PC-3 (cell line): ENCODE data around the gene PTPRH. TPM values are rescaled to one million over a fixed set of nuclear protein-coding genes. Genes with fewer than 3 reads are reported as not detected.

Experiments used
- ATAC-seq: fragments of 200-7000 bp; cut with Tn5 transposase; 2 replicates; pipeline ENCODE4 v1.9.1; 2020; ENCODE audit warnings: mild to moderate bottlenecking, moderate library complexity
- BruUV-seq: library from RNA; stranded (reverse); fragments of 400-500 nt; replicated peaks from 2 replicates; lab custom pipeline; 2021; lab: Mats Ljungman, UMichigan
- CTCF ChIA-PET: fragments of 300-600 bp; sonication (Branson Sonifier 250); formaldehyde crosslinking; loops from one replicate; lab custom pipeline; 2022; ENCODE audit warnings: antibody characterized with exemption; lab: Charles Lee
- POLR2A ChIA-PET: fragments of 300-600 bp; sonication (Branson Sonifier 250); formaldehyde crosslinking; loops from one replicate; lab custom pipeline; 2022; ENCODE audit warnings: antibody characterized with exemption; ENCODE audit not compliant: unreplicated experiment; lab: Charles Lee
- DNase-seq: peaks from one replicate; pipeline ENCODE4 v3.0.0-alpha.2; 2015
- H2AFZ ChIP-seq: fragments of 300-600 bp; sonication (generic); 2 replicates; pipeline ENCODE4 v1.6.0; 2016; ENCODE audit warnings: antibody characterized with exemption, low read length
- H3F3A ChIP-seq: fragments of 300-600 bp; sonication (generic); one replicate; pipeline ENCODE4 v1.6.0; 2017; ENCODE audit warnings: antibody characterized with exemption, low read length, control low read depth, mild to moderate bottlenecking; ENCODE audit not compliant: unreplicated experiment
- H3K27ac ChIP-seq: fragments of 300-600 bp; sonication (generic); 2 replicates; pipeline ENCODE4 v1.5.1; 2016; ENCODE audit warnings: mild to moderate bottlenecking, low read length
- H3K27me3 ChIP-seq: fragments of 300-600 bp; sonication (generic); 2 replicates; pipeline ENCODE4 v1.6.1; 2016; ENCODE audit warnings: low read length, mixed read lengths
- H3K36me3 ChIP-seq: fragments of 300-600 bp; sonication (generic); 2 replicates; pipeline ENCODE4 v1.6.1; 2016; ENCODE audit warnings: low read depth, mixed run types, low read length, mixed read lengths
- H3K4me1 ChIP-seq: fragments of 300-600 bp; sonication (generic); 2 replicates; pipeline ENCODE4 v1.5.1; 2016; ENCODE audit warnings: low read length; ENCODE audit not compliant: insufficient read depth
- H3K4me2 ChIP-seq: fragments of 300-600 bp; sonication (generic); 2 replicates; pipeline ENCODE4 v1.6.0; 2016; ENCODE audit warnings: low read length
- H3K4me3 ChIP-seq: fragments of 300-600 bp; sonication (generic); 2 replicates; pipeline ENCODE4 v1.5.1; 2016; ENCODE audit warnings: mild to moderate bottlenecking, low read length, mixed read lengths
- H3K79me2 ChIP-seq: fragments of 300-600 bp; sonication (generic); 2 replicates; pipeline ENCODE4 v1.6.1; 2017; ENCODE audit warnings: low read length, mixed read lengths
- H3K9ac ChIP-seq: fragments of 300-600 bp; sonication (generic); 2 replicates; pipeline ENCODE4 v1.6.0; 2016; ENCODE audit warnings: mild to moderate bottlenecking, low read length
- H3K9me2 ChIP-seq: fragments of 300-600 bp; sonication (generic); replicated peaks from 2 replicates; pipeline ENCODE4 v1.6.1; 2016; ENCODE audit warnings: mixed run types, low read length, mixed read lengths
- H3K9me3 ChIP-seq: fragments of 300-600 bp; sonication (generic); 2 replicates; pipeline ENCODE4 v1.6.1; 2016; ENCODE audit warnings: low read length, mixed read lengths
- H4K20me1 ChIP-seq: fragments of 300-600 bp; sonication (generic); 2 replicates; pipeline ENCODE4 v1.6.1; 2016; ENCODE audit warnings: low read length, mixed read lengths
- EZH2 ChIP-seq: fragments of 300-600 bp; sonication (generic); IDR thresholded peaks from one replicate; pipeline ENCODE4 v1.6.1; 2017; ENCODE audit warnings: antibody characterized with exemption, mild to moderate bottlenecking, low read length; ENCODE audit not compliant: unreplicated experiment
- EZH2phosphoT487 ChIP-seq: fragments of 300-600 bp; sonication (generic); IDR thresholded peaks from 2 replicates; pipeline ENCODE4 v1.6.1; 2018; ENCODE audit warnings: mild to moderate bottlenecking, antibody characterized with exemption, low read length, borderline replicate concordance
- intact Hi-C: fragments of 100-400 bp; cut with micrococcal nuclease; formaldehyde crosslinking; loops from 2 replicates; pipeline ENCODE4 v1.9.0; 2023
- total RNA-seq: library from RNA; depleted of rRNA; stranded (reverse); fragments of >200 nt; gene quantifications from 2 replicates; pipeline ENCODE4 v1.2.3, GENCODE V29; 2014
- TF ChIP-seq, protein P1 (sequence below): fragments of 300-600 bp; sonication (generic); conservative IDR thresholded peaks from 2 replicates; pipeline ENCODE4 v1.5.1; 2017; ENCODE audit warnings: antibody characterized with exemption, low read depth, mild to moderate bottlenecking, low read length

Gene PTPRH
- total RNA-seq, 1 experiment from 2014 or later, result 10.9 TPM

DNA sequence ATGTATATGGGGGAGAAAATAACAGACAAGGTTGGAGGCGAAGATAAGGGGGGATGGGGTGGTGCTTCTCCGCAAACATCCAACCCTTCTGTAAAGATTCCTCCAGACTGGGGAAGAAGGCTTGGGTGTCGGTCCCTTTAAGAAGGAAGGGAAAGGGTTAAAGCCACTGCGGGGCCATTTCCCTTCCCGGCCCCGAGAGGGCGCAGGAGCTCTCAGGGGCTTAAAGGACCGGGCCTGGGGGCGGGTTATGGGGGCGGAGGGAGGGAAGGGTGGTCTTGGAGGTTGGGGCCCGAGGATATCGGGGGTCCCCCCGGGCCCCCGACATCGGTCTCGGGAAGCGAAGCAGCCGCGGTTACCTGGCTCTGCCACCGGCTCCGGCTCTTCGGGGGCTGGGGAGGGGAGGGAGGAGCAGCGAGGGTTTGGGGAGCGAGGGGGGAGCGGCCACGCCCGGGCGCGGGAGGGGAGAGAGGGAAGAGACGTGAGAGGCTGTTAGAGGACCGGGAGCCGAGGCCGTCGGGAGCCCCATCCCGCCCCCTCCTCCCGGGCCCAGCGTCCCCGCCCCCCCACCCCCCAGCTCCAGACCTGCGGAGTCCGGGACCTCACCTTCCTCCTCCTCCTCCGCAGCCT is 63.1 kb downstream of the PTPRH start:
- Histone ChIP-seq H3K9me3 (no peaks in the 10 kb centered on the region), H4K20me1 (no peaks in the 10 kb centered on the region), H3K9me2 (no peaks in the 10 kb centered on the region), H3K4me1 (peaks cover 6% of the 10 kb centered on the region; the same call in 1 of the 2 replicates), H3K27ac (peak overlapping the region; percentile 33; the same call in 1 of the 2 replicates), H3K4me2 (peak overlapping the region; percentile 94), H2AFZ (peak overlapping the region; percentile 96), H3K79me2 (0 out of 2 replicates have a peak, but pooled peaks cover 3% of the 10 kb centered on the region), H3K27me3 (no peaks in the 10 kb centered on the region), H3K4me3 (peak overlapping the region; percentile 76), H3K36me3 (no peaks in the 10 kb centered on the region), H3F3A (no peaks in the 10 kb centered on the region), H3K9ac (peak overlapping the region; percentile 51)
- POLR2A ChIA-PET, result interaction anchor here (0.7 kb wide), 1 partner anchor 13 kb away, joined by 5 read pairs; no protein-coding TSS in a partner anchor
- ATAC-seq, result peak; percentile 61
- peak; percentile 81 for DNase-seq
- TF ChIP-seq, protein P1, sequence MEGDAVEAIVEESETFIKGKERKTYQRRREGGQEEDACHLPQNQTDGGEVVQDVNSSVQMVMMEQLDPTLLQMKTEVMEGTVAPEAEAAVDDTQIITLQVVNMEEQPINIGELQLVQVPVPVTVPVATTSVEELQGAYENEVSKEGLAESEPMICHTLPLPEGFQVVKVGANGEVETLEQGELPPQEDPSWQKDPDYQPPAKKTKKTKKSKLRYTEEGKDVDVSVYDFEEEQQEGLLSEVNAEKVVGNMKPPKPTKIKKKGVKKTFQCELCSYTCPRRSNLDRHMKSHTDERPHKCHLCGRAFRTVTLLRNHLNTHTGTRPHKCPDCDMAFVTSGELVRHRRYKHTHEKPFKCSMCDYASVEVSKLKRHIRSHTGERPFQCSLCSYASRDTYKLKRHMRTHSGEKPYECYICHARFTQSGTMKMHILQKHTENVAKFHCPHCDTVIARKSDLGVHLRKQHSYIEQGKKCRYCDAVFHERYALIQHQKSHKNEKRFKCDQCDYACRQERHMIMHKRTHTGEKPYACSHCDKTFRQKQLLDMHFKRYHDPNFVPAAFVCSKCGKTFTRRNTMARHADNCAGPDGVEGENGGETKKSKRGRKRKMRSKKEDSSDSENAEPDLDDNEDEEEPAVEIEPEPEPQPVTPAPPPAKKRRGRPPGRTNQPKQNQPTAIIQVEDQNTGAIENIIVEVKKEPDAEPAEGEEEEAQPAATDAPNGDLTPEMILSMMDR, result peak; percentile 91
- no peak for TF ChIP-seq EZH2
- BruUV-seq, result no TSS peak
- CTCF ChIA-PET, result interaction anchor here (0.5 to 2.1 kb wide), 11 partner anchors 10 to 680 kb away, joined by 3 to 25 read pairs (median 5); partner anchors contain the start of gene DNAAF3
- intact Hi-C loops, result loop anchor here (1.0 kb wide), 1 partner anchor 14 kb away; no protein-coding TSS in a partner anchor

DNA sequence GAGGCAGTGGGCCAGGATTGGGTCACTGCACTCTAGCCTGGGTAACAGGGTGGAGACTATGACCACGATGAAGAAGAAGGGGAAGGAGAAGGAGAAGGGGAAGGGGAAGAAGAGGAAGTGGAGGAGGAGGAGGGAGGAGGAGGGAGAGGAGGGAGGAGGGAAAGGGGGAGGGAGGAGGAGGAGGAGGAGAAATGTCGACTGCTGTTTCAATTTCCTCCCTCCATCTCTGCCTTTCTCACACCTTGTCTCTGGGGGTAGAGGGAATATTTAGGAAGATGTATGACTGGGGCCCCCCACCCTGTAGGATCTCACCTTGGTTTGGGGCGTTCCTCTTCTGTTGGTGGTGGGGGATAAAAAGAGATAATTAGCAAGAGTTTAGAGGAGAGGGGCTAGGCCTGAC is 64.1 kb downstream of the PTPRH start:
- intact Hi-C loops, result no loop called here
- POLR2A ChIA-PET, result no interaction called here

More for the DNA sequence above, 64.1 kb downstream of the PTPRH start:
- H3K79me2 ChIP-seq, result 0 out of 2 replicates have a peak, but pooled peaks cover 3% of the 10 kb centered on the region
- no peak overlapping the region for H3K9ac ChIP-seq
- peak overlapping the region; percentile 52 for H3K4me3 ChIP-seq
- peak overlapping the region; percentile 77 for H3K4me2 ChIP-seq
- H2AFZ ChIP-seq, result no peak overlapping the region
- H3K27me3 ChIP-seq, result no peaks in the 10 kb centered on the region
- no TSS peak for BruUV-seq
- peaks cover 6% of the 10 kb centered on the region; the same call in 1 of the 2 replicates for H3K4me1 ChIP-seq
- no peaks in the 10 kb centered on the region for H3K36me3 ChIP-seq
- no peak for DNase-seq
- CTCF ChIA-PET, result interaction anchor here (0.6 kb wide), 1 partner anchor 30 kb away, joined by 3 read pairs; no protein-coding TSS in a partner anchor
- H3K9me2 ChIP-seq, result no peaks in the 10 kb centered on the region
- no peak for ATAC-seq
- no peak overlapping the region for H3K27ac ChIP-seq
- no peaks in the 10 kb centered on the region for H3F3A ChIP-seq
- TF ChIP-seq EZH2phosphoT487 (no peak), EZH2 (no peak)
- TF ChIP-seq, protein P1, result no peak
- no peaks in the 10 kb centered on the region for H4K20me1 ChIP-seq
- no peaks in the 10 kb centered on the region for H3K9me3 ChIP-seq
